ENCODE results near the gene RALGPS1. TPM values are rescaled to one million over a fixed set of nuclear protein-coding genes. Genes with fewer than 3 reads are reported as not detected.

Gene RALGPS1
- polyA plus RNA-seq, 1 of the 3 experiments (the other 2 are of a cell fraction), result 3.9 TPM

GRCh38 chr9:127267793-127268525, 353.4 kb downstream of the RALGPS1 start:
- Histone ChIP-seq H3F3A (replicated peaks; ENCODE audit: insufficient read depth) (peaks cover 7% of the 10 kb centered on the region), H3K9ac (no peak overlapping the region), H3K4me3 (ENCODE audit: low read depth in 2 of 2, low read length in 1 of 2) (no peak overlapping the region), H3K79me2 (ENCODE audit: insufficient read depth) (no peaks in the 10 kb centered on the region; the same call in 1 of the 2 replicates), H3K9me2 (no peaks in the 10 kb centered on the region), H3K4me2 (no peak overlapping the region), H3K27me3 (ENCODE audit: insufficient read depth) (no peaks in the 10 kb centered on the region), H3K27ac (ENCODE audit: low read depth in 2 of 2, low read length in 1 of 2) (peak overlapping the region in 1 of 2 experiments; percentile 71; a peak in 2 of 4 replicates), H2AFZ (ENCODE audit: low read depth) (no peak overlapping the region), H3K9me3 (no peaks in the 10 kb centered on the region), H3K4me1 (ENCODE audit: control insufficient read depth in 1 of 2, insufficient read depth in 2 of 2, low read depth in 1 of 2, low read length in 1 of 2) (peaks cover 13 to 31% of the 10 kb centered on the region in 2 experiments), H4K20me1 (ENCODE audit: insufficient read depth) (no peaks in the 10 kb centered on the region), H3K36me3 (replicated peaks in 1 of 2; ENCODE audit: control insufficient read depth in 1 of 2, insufficient read depth in 2 of 2, low read length in 1 of 2) (no peaks in the 10 kb centered on the region)
- WGBS (ENCODE audit: low lambda C conversion rate), result 76% methylated on average over 5 of the region's 5 CpGs
- POLR2A ChIA-PET, result interaction anchor here (0.6 kb wide), 1 partner anchor 525 kb away, joined by 6 read pairs; no protein-coding TSS in a partner anchor
- no peak for TF ChIP-seq JUND (IDR thresholded peaks at IDR 0.05)
- TF ChIP-seq MXI1 (IDR thresholded peaks at IDR 0.05; ENCODE audit: low read depth, low read length), result no peak; the same call in 1 of the 2 replicates
- TF ChIP-seq, protein P1, sequence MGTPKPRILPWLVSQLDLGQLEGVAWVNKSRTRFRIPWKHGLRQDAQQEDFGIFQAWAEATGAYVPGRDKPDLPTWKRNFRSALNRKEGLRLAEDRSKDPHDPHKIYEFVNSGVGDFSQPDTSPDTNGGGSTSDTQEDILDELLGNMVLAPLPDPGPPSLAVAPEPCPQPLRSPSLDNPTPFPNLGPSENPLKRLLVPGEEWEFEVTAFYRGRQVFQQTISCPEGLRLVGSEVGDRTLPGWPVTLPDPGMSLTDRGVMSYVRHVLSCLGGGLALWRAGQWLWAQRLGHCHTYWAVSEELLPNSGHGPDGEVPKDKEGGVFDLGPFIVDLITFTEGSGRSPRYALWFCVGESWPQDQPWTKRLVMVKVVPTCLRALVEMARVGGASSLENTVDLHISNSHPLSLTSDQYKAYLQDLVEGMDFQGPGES (IDR thresholded peaks at IDR 0.05; ENCODE audit: low read depth, low read length), result no peak
- no peak for TF ChIP-seq SIN3A (IDR thresholded peaks at IDR 0.05; ENCODE audit: borderline replicate concordance, low read depth, low read length)
- DNase-seq, result no peak
- CTCF ChIA-PET, result interaction anchor here (1.2 to 1.5 kb wide), 4 partner anchors 9 to 23 kb away, joined by 3 to 5 read pairs (median 4); no protein-coding TSS in a partner anchor

DNA sequence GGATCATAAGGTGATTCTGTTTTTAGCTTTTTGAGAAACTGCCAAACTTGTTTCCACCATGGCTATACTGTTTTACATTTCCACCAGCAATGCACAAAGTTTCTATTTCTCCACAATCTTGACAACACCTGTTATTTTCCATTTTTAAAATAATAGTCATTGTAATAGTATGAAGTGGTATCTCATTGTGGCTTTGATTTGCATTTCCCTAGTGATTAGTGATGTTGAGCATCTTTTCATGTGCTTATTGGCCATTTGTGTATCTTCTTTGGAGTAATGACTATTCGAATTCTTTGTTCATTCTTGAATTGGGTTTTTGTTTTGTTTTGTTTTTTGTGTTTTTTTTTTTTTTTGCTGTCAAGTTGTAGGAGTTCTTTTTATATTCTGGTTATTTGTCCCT, 354.9 kb downstream of the RALGPS1 start:
- H3F3A ChIP-seq (replicated peaks; ENCODE audit: insufficient read depth), result peaks cover 7% of the 10 kb centered on the region
- no peak overlapping the region for H2AFZ ChIP-seq (ENCODE audit: low read depth)
- POLR2A ChIA-PET, result no interaction called here
- H3K9me2 ChIP-seq, result no peaks in the 10 kb centered on the region
- DNase-seq, result no peak
- no peaks in the 10 kb centered on the region for H3K36me3 ChIP-seq (replicated peaks in 1 of 2; ENCODE audit: control insufficient read depth in 1 of 2, insufficient read depth in 2 of 2, low read length in 1 of 2)
- no peaks in the 10 kb centered on the region for H3K9me3 ChIP-seq
- H3K27ac ChIP-seq (ENCODE audit: low read depth in 2 of 2, low read length in 1 of 2), result no peak overlapping the region
- peaks cover 5 to 17% of the 10 kb centered on the region in 2 experiments for H3K4me1 ChIP-seq (ENCODE audit: control insufficient read depth in 1 of 2, insufficient read depth in 2 of 2, low read depth in 1 of 2, low read length in 1 of 2)
- WGBS (ENCODE audit: low lambda C conversion rate), result 71% methylated on average over 1 of the region's 1 CpG
- TF ChIP-seq RFX5 (IDR thresholded peaks at IDR 0.05; ENCODE audit: low read length), result 0 out of 2 replicates have a peak, but pooled peaks have one; percentile 18
- TF ChIP-seq FOXM1 (IDR thresholded peaks at IDR 0.05; ENCODE audit: low read depth), result no peak
- no peaks in the 10 kb centered on the region; the same call in 1 of the 2 replicates for H3K79me2 ChIP-seq (ENCODE audit: insufficient read depth)
- H3K4me3 ChIP-seq (ENCODE audit: low read depth in 2 of 2, low read length in 1 of 2), result no peak overlapping the region
- CTCF ChIA-PET, result no interaction called here
- no peaks in the 10 kb centered on the region for H4K20me1 ChIP-seq (ENCODE audit: insufficient read depth)
- H3K27me3 ChIP-seq (ENCODE audit: insufficient read depth), result no peaks in the 10 kb centered on the region
- no peak overlapping the region for H3K4me2 ChIP-seq
- no peak overlapping the region for H3K9ac ChIP-seq

Other genes starting within 250 kb of the RALGPS1 start
- gene ZBTB43, start 109.7 kb upstream of the RALGPS1 start, polyA plus RNA-seq (2012; rRNA removed), result 3.5 and 4.6 TPM in 2 replicates
- gene ZBTB34, start 54.1 kb upstream of the RALGPS1 start, polyA plus RNA-seq (2012; rRNA removed), result 2.9 and 4.1 TPM in 2 replicates
- 11.0 and 12.3 TPM in 2 replicates for gene ANGPTL2, start 207.9 kb downstream of the RALGPS1 start, polyA plus RNA-seq (2012; rRNA removed)